Panc1 (cell line): ENCODE results near the gene FHAD1. TPM values are rescaled to one million over a fixed set of nuclear protein-coding genes. Genes with fewer than 3 reads are reported as not detected.
A peak's percentile ranks its signal among the peaks of the same experiment; 100 is the strongest.

Source experiments
- ATAC-seq: fragments of 200-7000 bp; cut with Tn5 transposase; 2 replicates; pipeline ENCODE4 v1.9.1; 2020; ENCODE audit warnings: mild to moderate bottlenecking, moderate library complexity
- Bru-seq: library from RNA; stranded (reverse); fragments of 400-500 nt; gene quantifications from one replicate; lab custom pipeline; 2021; lab: Mats Ljungman, UMichigan
- BruChase-seq, 2 experiments: library from RNA; stranded (reverse); fragments of 400-500 nt; gene quantifications; one replicate each; lab custom pipeline; 2021; lab: Mats Ljungman, UMichigan
- BruUV-seq: library from RNA; stranded (reverse); fragments of 400-500 nt; replicated peaks from 2 replicates; lab custom pipeline; 2021; lab: Mats Ljungman, UMichigan
- CTCF ChIA-PET: fragments of 300-600 bp; sonication (Branson Sonifier 250); formaldehyde crosslinking; loops from one replicate; lab custom pipeline; 2022; ENCODE audit warnings: antibody characterized with exemption; lab: Charles Lee
- POLR2A ChIA-PET: fragments of 300-600 bp; sonication (Branson Sonifier 250); formaldehyde crosslinking; loops from one replicate; lab custom pipeline; 2022; ENCODE audit warnings: antibody characterized with exemption; lab: Charles Lee
- DNase-seq: peaks from one replicate; pipeline ENCODE4 v3.0.0-alpha.2; 2010; ENCODE audit warnings: low read depth, low spot score
- H3K27ac ChIP-seq: 2 replicates; pipeline ENCODE4 v1.5.1; 2011; ENCODE audit warnings: mild to moderate bottlenecking, low read length, inconsistent platforms
- H3K27me3 ChIP-seq: fragments of 200-500 bp; sonication (Bioruptor generic); 2 replicates; pipeline ENCODE4 v1.6.0; 2014; ENCODE audit warnings: low read length, inconsistent platforms; ENCODE audit not compliant: control insufficient read depth, insufficient read depth
- H3K36me3 ChIP-seq: fragments of 200-500 bp; sonication (Bioruptor generic); 2 replicates; pipeline ENCODE4 v1.5.1; 2014; ENCODE audit warnings: inconsistent platforms, mild to moderate bottlenecking, low read length, moderate library complexity; ENCODE audit not compliant: control insufficient read depth, insufficient read depth
- H3K4me1 ChIP-seq: 2 replicates; pipeline ENCODE4 v1.5.1; 2011; ENCODE audit warnings: inconsistent platforms, mild to moderate bottlenecking, low read length, moderate library complexity; ENCODE audit not compliant: control insufficient read depth, insufficient read depth
- H3K4me3 ChIP-seq, 2 experiments: 2 replicates each; pipeline ENCODE4 v1.5.1; 2011 to 2012; ENCODE audit warnings: low read depth in 2 of 2, low read length in 2 of 2, mild to moderate bottlenecking in 2 of 2, inconsistent platforms in 1 of 2, moderate library complexity in 1 of 2
- H3K9me3 ChIP-seq: fragments of 200-500 bp; sonication (Bioruptor generic); 2 replicates; pipeline ENCODE4 v1.5.1; 2014; ENCODE audit warnings: low read depth, mild to moderate bottlenecking, inconsistent platforms, low read length, moderate library complexity; ENCODE audit not compliant: control insufficient read depth, insufficient read depth
- CTCF ChIP-seq: fragments of 450-650 bp; IDR thresholded peaks from 2 replicates; pipeline ENCODE4 v1.5.1; 2017; ENCODE audit warnings: mild to moderate bottlenecking
- POLR2AphosphoS5 ChIP-seq: IDR thresholded peaks from 2 replicates; pipeline ENCODE4 v1.6.1; 2012; ENCODE audit warnings: mild to moderate bottlenecking, low read depth, low read length, moderate library complexity
- REST ChIP-seq, 2 experiments: IDR thresholded peaks; 2 replicates each; pipeline ENCODE4 v1.6.1; 2011 to 2012; ENCODE audit warnings: low read depth in 2 of 2, control low read depth in 1 of 2, low read length in 1 of 2, mild to moderate bottlenecking in 1 of 2, moderate library complexity in 1 of 2; ENCODE audit not compliant: insufficient read depth in 1 of 2
- SIN3A ChIP-seq: IDR thresholded peaks from 2 replicates; pipeline ENCODE4 v1.6.1; 2012; ENCODE audit warnings: low read depth, mild to moderate bottlenecking, low read length, moderate library complexity, borderline replicate concordance; ENCODE audit not compliant: insufficient read depth
- TCF7L2 ChIP-seq: IDR thresholded peaks from 2 replicates; pipeline ENCODE4 v1.6.1; 2011; ENCODE audit warnings: mild to moderate bottlenecking, low read depth, low read length, inconsistent platforms
- in situ Hi-C: cut with HindIII; loops from 2 replicates; pipeline ENCODE4 v1.10.0; 2016; ENCODE audit warnings: low sequenced_read_pairs, low pct_unique_long_range_greater_than_20kb
- intact Hi-C: fragments of 100-400 bp; cut with micrococcal nuclease; formaldehyde crosslinking; loops from one replicate; pipeline ENCODE4 v1.10.0; 2022; ENCODE audit not compliant: unreplicated experiment
- long read RNA-seq: library from polyadenylated mRNA; unstranded; transcript quantifications from one replicate; pipeline ENCODE4 v2.0.0, GENCODE V29; 2021; ENCODE audit not compliant: unreplicated experiment
- polyA plus RNA-seq: library from polyadenylated mRNA; unstranded; fragments of >200 nt; gene quantifications from one replicate; pipeline ENCODE4 v1.2.1, GENCODE V29; 2012; ENCODE audit warnings: missing spikeins; ENCODE audit not compliant: insufficient read length
- total RNA-seq: library from RNA; stranded (reverse); gene quantifications from one replicate; pipeline ENCODE4 v1.2.1, GENCODE V29; 2021; ENCODE audit not compliant: unreplicated experiment

Gene FHAD1
- total RNA-seq (0.23 TPM), Bru-seq, nascent RNA (percentile 16 among the genes with signal in this experiment), BruChase-seq, experiment 1, labeled RNA remaining after a 2-hour chase (percentile 15 among the genes with signal in this experiment), BruChase-seq, experiment 2, labeled RNA remaining after a 6-hour chase (percentile 13 among the genes with signal in this experiment)
- 0.57 TPM for polyA plus RNA-seq
- long read RNA-seq, partial matches to known transcripts, result 0 of 1 reads
- long read RNA-seq, other reads (novel, unspliced or antisense), result 1 of 1 reads

- no peaks in the 10 kb centered on the region for H3K9me3 ChIP-seq
- ATAC-seq, result peak; percentile 94
- CTCF ChIA-PET, result interaction anchor here (0.6 to 1.3 kb wide), 2 partner anchors 25 to 27 kb away, joined by 3 to 5 read pairs; no protein-coding TSS in a partner anchor
- intact Hi-C loops (no loop called here), in situ Hi-C loops (no loop called here)
- TF ChIP-seq TCF7L2, result no peak
- TF ChIP-seq SIN3A, result peak; percentile 50; the same call in 1 of the 2 replicates
- no peak within 1 kb of the TSS for H3K27ac ChIP-seq
- no peaks in the 10 kb centered on the region; the same call in 1 of the 2 replicates for H3K4me1 ChIP-seq
- H3K36me3 ChIP-seq, result no peaks in the 10 kb centered on the region
- DNase-seq, result peak; percentile 24
- H3K4me3 ChIP-seq, result peak within 1 kb of the TSS; percentile 45 to 55
- no peaks in the 10 kb centered on the region; the same call in none of the 2 replicates for H3K27me3 ChIP-seq
- no TSS peak for BruUV-seq
- POLR2A ChIA-PET, result no interaction called here
Observed at GRCh38 chr1:15246960-15247614, at the start of gene FHAD1. Gene FHAD1 (plus strand): TSS chr1:15247223. CDS start chr1:15251785, 4,562 bp downstream.

GRCh38 chr1:15197591-15198447, 49.2 kb upstream of the FHAD1 start:
- peak overlapping the region; percentile 34; the same call in 1 of the 2 replicates for H3K27ac ChIP-seq
- POLR2A ChIA-PET, result interaction anchor here (0.6 kb wide), 2 partner anchors 33 to 634 kb away, joined by 7 to 8 read pairs; no protein-coding TSS in a partner anchor
- peaks cover 15% of the 10 kb centered on the region for H3K4me1 ChIP-seq
- in situ Hi-C loops, result no loop called here
- DNase-seq (no peak), ATAC-seq (no peak)
- no peaks in the 10 kb centered on the region for H3K27me3 ChIP-seq
- no TSS peak for BruUV-seq
- H3K9me3 ChIP-seq, result no peaks in the 10 kb centered on the region
- TF ChIP-seq REST (IDR thresholded peaks at IDR 0.05; ENCODE audit: insufficient read depth in 1 of 2, low read depth in 2 of 2, low read length in 1 of 2), result no peak
- no peak for TF ChIP-seq SIN3A
- TF ChIP-seq POLR2AphosphoS5, result no peak
- no peak for TF ChIP-seq CTCF
- no peak for TF ChIP-seq TCF7L2
- no peak overlapping the region for H3K4me3 ChIP-seq
- intact Hi-C loops, result no loop called here
- CTCF ChIA-PET, result interaction anchor here (0.6 kb wide), 1 partner anchor 64 kb away, joined by 3 read pairs; no protein-coding TSS in a partner anchor
- H3K36me3 ChIP-seq, result no peaks in the 10 kb centered on the region
